K562 (cell line): ENCODE results near the gene TTC13. TPM values are rescaled to one million over a fixed set of nuclear protein-coding genes. Genes with fewer than 3 reads are reported as not detected.

Experiments
- ATAC-seq: fragments of 200-7000 bp; cut with Tn5 transposase; 3 replicates; pipeline ENCODE4 v1.9.1; 2020; ENCODE audit warnings: moderate library complexity
- BruUV-seq: library from RNA; stranded (reverse); fragments of 400-500 nt; replicated peaks from 2 replicates; lab custom pipeline; 2021; lab: Mats Ljungman, UMichigan
- CTCF ChIA-PET: fragments of 300-600 bp; formaldehyde crosslinking; extraction: SDS; loops from one replicate; lab custom pipeline; 2021; ENCODE audit warnings: low intra/inter-chr PET ratio; lab: Yijun Ruan, JAX
- POLR2A ChIA-PET: fragments of 300-600, 350-650 bp; sonication (Branson Sonifier 250); formaldehyde crosslinking; extraction: SDS; loops from one replicate; lab custom pipeline; 2021; ENCODE audit warnings: antibody characterized with exemption, inconsistent platforms; lab: Yijun Ruan, JAX
- DNase-seq, 4 experiments: peaks; one replicate each; pipeline versions ENCODE4 v3.0.0 to v3.0.0-alpha.2; 2011 to 2018; ENCODE audit warnings: low spot score in 3 of 4, mixed read lengths in 3 of 4; ENCODE audit errors: extremely low read depth in 1 of 4
- FAIRE-seq: peaks from 2 replicates; lab custom pipeline; 2011; peaks lifted over from hg19 to GRCh38; lab: Jason Lieb, UNC
- H2AFZ ChIP-seq: 2 replicates; pipeline ENCODE4 v1.6.0; 2011; ENCODE audit warnings: low read depth, low read length, control low read depth, inconsistent platforms
- H3K27ac ChIP-seq: fragments of 200-600 bp; 3 replicates; pipeline ENCODE4 v1.8.0; 2011; ENCODE audit warnings: low read depth, mild to moderate bottlenecking, control low read depth, inconsistent platforms, low read length, moderate library complexity, mixed read lengths; ENCODE audit errors: extremely low read depth
- H3K27me3 ChIP-seq, 2 experiments: fragments of 300-600 bp in 1 of 2; 2 replicates in 1 of 2; 3 replicates in 1 of 2; pipeline versions ENCODE4 v1.6.0 to v1.8.0; 2011; ENCODE audit warnings: inconsistent platforms in 2 of 2, low read length in 2 of 2, mild to moderate bottlenecking in 1 of 2, mixed read lengths in 1 of 2, moderate library complexity in 1 of 2; ENCODE audit not compliant: control insufficient read depth in 2 of 2, insufficient read depth in 2 of 2
- H3K36me3 ChIP-seq: fragments of 300-600 bp; 3 replicates; pipeline ENCODE4 v1.8.0; 2011; ENCODE audit warnings: mild to moderate bottlenecking, low read length, inconsistent platforms; ENCODE audit not compliant: control insufficient read depth, insufficient read depth
- H3K4me1 ChIP-seq, 2 experiments: fragments of 200-600 bp in 1 of 2; replicated peaks in 1 of 2; 2 replicates in 1 of 2; 3 replicates in 1 of 2; pipeline versions ENCODE4 v1.5.1 to v1.8.0; 2011; ENCODE audit warnings: inconsistent platforms in 2 of 2, low read length in 2 of 2, mild to moderate bottlenecking in 1 of 2, mixed read lengths in 1 of 2, moderate library complexity in 1 of 2; ENCODE audit not compliant: control insufficient read depth in 2 of 2, insufficient read depth in 2 of 2
- H3K4me2 ChIP-seq: 2 replicates; pipeline ENCODE4 v1.6.1; 2011; ENCODE audit warnings: low read length, control low read depth, inconsistent platforms, mixed read lengths; ENCODE audit not compliant: insufficient read depth
- H3K4me3 ChIP-seq: fragments of 200-600 bp; sonication (generic), shearing (Covaris generic); 2 replicates; pipeline ENCODE4 v1.5.1; 2016; ENCODE audit warnings: control low read depth, inconsistent platforms
- H3K79me2 ChIP-seq: fragments of 200-600 bp; 3 replicates; pipeline ENCODE4 v1.8.0; 2011; ENCODE audit warnings: low read length, inconsistent platforms; ENCODE audit not compliant: control insufficient read depth, insufficient read depth
- H3K9ac ChIP-seq, 2 experiments: 2 replicates each; pipeline versions ENCODE4 v1.6.0 to v1.6.1; 2011; ENCODE audit warnings: low read depth in 2 of 2, low read length in 2 of 2, control low read depth in 1 of 2, inconsistent platforms in 1 of 2, mild to moderate bottlenecking in 1 of 2, mixed read lengths in 1 of 2; ENCODE audit not compliant: insufficient read depth in 1 of 2
- H3K9me1 ChIP-seq: one replicate; pipeline ENCODE4 v1.6.0; 2011; ENCODE audit warnings: inconsistent platforms, mild to moderate bottlenecking, low read length, moderate library complexity; ENCODE audit not compliant: control insufficient read depth, insufficient read depth
- H3K9me3 ChIP-seq: replicated peaks from 2 replicates; pipeline ENCODE4 v1.5.1; 2011; ENCODE audit warnings: low read depth, low read length, inconsistent platforms; ENCODE audit not compliant: control insufficient read depth, insufficient read depth
- H4K20me1 ChIP-seq: replicated peaks from 2 replicates; pipeline ENCODE4 v1.6.1; 2011; ENCODE audit warnings: low read length, inconsistent platforms, mixed read lengths; ENCODE audit not compliant: control insufficient read depth, insufficient read depth
- BCL6 ChIP-seq: fragments of 250-450 bp; sonication (Bioruptor Pico); IDR thresholded peaks from 2 replicates; pipeline ENCODE4 v1.4.0; 2020
- CHD4 ChIP-seq: fragments of 200-600 bp; sonication (generic); IDR thresholded peaks from 3 replicates; pipeline ENCODE4 v1.6.1; 2012; ENCODE audit warnings: low read depth, mild to moderate bottlenecking, mixed read lengths, low read length, inconsistent platforms; ENCODE audit not compliant: insufficient read depth, insufficient replicate concordance, poor library complexity, severe bottlenecking
- GABPB2 ChIP-seq: fragments of 250-450 bp; sonication (Bioruptor Pico); conservative IDR thresholded peaks from 2 replicates; pipeline ENCODE4 v1.5.1; 2021; ENCODE audit warnings: mild to moderate bottlenecking
- ID3 ChIP-seq, 2 experiments: fragments of 250-450 bp in 1 of 2; fragments of 450-650 bp in 1 of 2; sonication (Bioruptor Pico) in 1 of 2; IDR thresholded peaks; 2 replicates each; pipeline versions ENCODE4 v1.6.1 to v1.8.0; 2016 to 2021; ENCODE audit warnings: mild to moderate bottlenecking in 2 of 2, moderate library complexity in 2 of 2, missing compliant biosample characterization in 1 of 2, missing genetic modification characterization in 1 of 2
- RB1 ChIP-seq: fragments of 450-650 bp; IDR thresholded peaks from 2 replicates; pipeline ENCODE4 v1.6.1; 2017; ENCODE audit warnings: low read depth, mild to moderate bottlenecking
- ZNF12 ChIP-seq: sonication (generic); formaldehyde crosslinking; IDR thresholded peaks from 2 replicates; pipeline ENCODE4 v1.4.0; 2020; ENCODE audit warnings: mild to moderate bottlenecking, missing genetic modification reagents
- ZNF133 ChIP-seq: fragments of 250-450 bp; sonication (Bioruptor Pico); IDR thresholded peaks from 2 replicates; pipeline ENCODE4 v1.4.0; 2020; ENCODE audit warnings: mild to moderate bottlenecking
- ZNF408 ChIP-seq: fragments of 250-450 bp; sonication (Bioruptor Pico); IDR thresholded peaks from 2 replicates; pipeline ENCODE4 v1.4.0; 2020; ENCODE audit warnings: low read depth, mild to moderate bottlenecking, moderate library complexity
- ZNF668 ChIP-seq: fragments of 250-450 bp; sonication (Bioruptor Pico); IDR thresholded peaks from 2 replicates; pipeline ENCODE4 v1.8.0; 2022; ENCODE audit warnings: mild to moderate bottlenecking, inconsistent platforms
- ZNF75A ChIP-seq: fragments of 450-650 bp; formaldehyde crosslinking; IDR thresholded peaks from 2 replicates; pipeline ENCODE4 v1.4.0; 2020; ENCODE audit warnings: mild to moderate bottlenecking
- WGBS: fragments of 100-300 bp; shearing (Covaris generic); methylation state at CpG from one replicate; pipeline ENCODE4 v1.1.6; 2016; ENCODE audit warnings: low coverage, mixed read lengths; ENCODE audit not compliant: insufficient coverage; ENCODE audit errors: missing lambda C conversion rate; 5-methylcytosine and 5-hydroxymethylcytosine counted together
- in situ Hi-C: fragments of 300-500 bp; cut with MboI; formaldehyde crosslinking; loops from 4 replicates; pipeline ENCODE4 v1.15.0; 2018; ENCODE audit warnings: inconsistent platforms, mixed read lengths
- intact Hi-C: fragments of 100-400 bp; cut with micrococcal nuclease; formaldehyde crosslinking; loops from 2 replicates; pipeline ENCODE4 v1.14.2; 2022
- polyA plus RNA-seq, 8 experiments: library from polyadenylated mRNA; depleted of rRNA in 4 of 8; stranded (reverse) in 5 of 8; unstranded in 3 of 8; fragments of >200 nt; fragmentation: Nextera tagmentation in 2 of 8; fragmentation: Illumina TruSeq in 1 of 8; extraction: Ambion mirVana in 2 of 8; extraction: Trizol in 1 of 8; gene quantifications; 2 replicates each; pipeline versions ENCODE4 v1.2.1 to v1.2.3, GENCODE V29; 2011 to 2014; ENCODE audit warnings: inconsistent platforms in 1 of 8, missing spikeins in 1 of 8
- total RNA-seq, 7 experiments: library from RNA; depleted of rRNA in 6 of 7; stranded (reverse); fragments of >200 nt in 6 of 7; fragmentation: Illumina TruSeq in 2 of 7; extraction: Trizol in 2 of 7; gene quantifications; 2 replicates each; pipeline versions ENCODE4 v1.2.1 to v1.2.3, GENCODE V29; 2011 to 2021; ENCODE audit warnings: low replicate concordance in 1 of 7
- TF ChIP-seq, protein P1 (sequence below): fragments of 450-650 bp; IDR thresholded peaks from 2 replicates; pipeline ENCODE4 v1.6.1; 2016; ENCODE audit warnings: missing biosample characterization, missing genetic modification characterization
- TF ChIP-seq, protein P2 (sequence below), 2 experiments: fragments of 450-650 bp in 1 of 2; sonication (generic) in 1 of 2; formaldehyde crosslinking in 1 of 2; IDR thresholded peaks; 2 replicates each; pipeline versions ENCODE4 v1.7.1 to v1.9.0; 2016 to 2022; ENCODE audit warnings: inconsistent platforms in 1 of 2, mild to moderate bottlenecking in 1 of 2, missing genetic modification reagents in 1 of 2

The TTC13 gene
- total and polyA plus RNA-seq, 9 of the 15 experiments (the other 6 are each of a cell fraction or from before 2014, with no cell fraction given) = 1.7 to 13.8 (median 9.6) TPM

DNA sequence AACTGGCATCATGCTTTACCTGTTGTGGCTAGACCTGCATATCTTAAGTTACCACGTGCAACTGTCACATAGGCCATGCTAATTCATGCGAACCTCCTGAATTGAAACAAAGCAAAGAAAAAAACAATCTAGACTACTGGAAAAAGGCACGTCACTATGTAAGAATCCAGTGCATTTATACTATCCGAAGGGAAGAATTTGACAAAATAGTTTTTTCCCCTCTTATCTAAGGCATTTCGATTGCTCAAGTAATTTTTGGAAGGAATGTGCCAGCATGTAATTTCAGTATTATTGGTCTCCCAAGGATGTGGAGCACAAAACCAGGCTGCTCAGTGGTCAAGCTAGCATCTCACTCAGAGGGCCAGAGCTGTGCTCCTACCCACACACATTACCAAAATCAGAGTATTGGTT lies 78.8 kb downstream of the TTC13 start:
- FAIRE-seq (no peak), DNase-seq (no peak), ATAC-seq (no peak)
- ChIA-PET CTCF (no interaction called here), POLR2A (no interaction called here)
- intact Hi-C loops = no loop called here
- 8% methylated on average over 5 of the region's 5 CpGs for WGBS
- Histone ChIP-seq H3K9me1 (no peaks in the 10 kb centered on the region), H3K79me2 (no peaks in the 10 kb centered on the region), H4K20me1 (0 out of 2 replicates have a peak, but pooled peaks cover 5% of the 10 kb centered on the region), H3K4me2 (no peak overlapping the region), H3K4me1 (peaks cover 0 to 4% of the 10 kb centered on the region in 2 experiments; a peak in 1 of 5 replicates), H3K36me3 (no peaks in the 10 kb centered on the region), H3K9me3 (no peaks in the 10 kb centered on the region), H3K27ac (no peak overlapping the region), H2AFZ (no peak overlapping the region), H3K27me3 (peaks cover 16 to 17% of the 10 kb centered on the region in 2 experiments; a peak in 4 of 5 replicates), H3K9ac (no peak overlapping the region), H3K4me3 (no peak overlapping the region)
- in situ Hi-C loops = no loop called here
- no TSS peak for BruUV-seq
- TF ChIP-seq ZNF668 = no peak
- TF ChIP-seq, protein P1, sequence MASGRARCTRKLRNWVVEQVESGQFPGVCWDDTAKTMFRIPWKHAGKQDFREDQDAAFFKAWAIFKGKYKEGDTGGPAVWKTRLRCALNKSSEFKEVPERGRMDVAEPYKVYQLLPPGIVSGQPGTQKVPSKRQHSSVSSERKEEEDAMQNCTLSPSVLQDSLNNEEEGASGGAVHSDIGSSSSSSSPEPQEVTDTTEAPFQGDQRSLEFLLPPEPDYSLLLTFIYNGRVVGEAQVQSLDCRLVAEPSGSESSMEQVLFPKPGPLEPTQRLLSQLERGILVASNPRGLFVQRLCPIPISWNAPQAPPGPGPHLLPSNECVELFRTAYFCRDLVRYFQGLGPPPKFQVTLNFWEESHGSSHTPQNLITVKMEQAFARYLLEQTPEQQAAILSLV (tag) = no peak
- no peak for TF ChIP-seq ID3 (CRISPR knock-in tag; IDR thresholded peaks at IDR 0.05)
- TF ChIP-seq ID3 (tag; IDR thresholded peaks at IDR 0.05) = no peak
- TF ChIP-seq, protein P2, sequence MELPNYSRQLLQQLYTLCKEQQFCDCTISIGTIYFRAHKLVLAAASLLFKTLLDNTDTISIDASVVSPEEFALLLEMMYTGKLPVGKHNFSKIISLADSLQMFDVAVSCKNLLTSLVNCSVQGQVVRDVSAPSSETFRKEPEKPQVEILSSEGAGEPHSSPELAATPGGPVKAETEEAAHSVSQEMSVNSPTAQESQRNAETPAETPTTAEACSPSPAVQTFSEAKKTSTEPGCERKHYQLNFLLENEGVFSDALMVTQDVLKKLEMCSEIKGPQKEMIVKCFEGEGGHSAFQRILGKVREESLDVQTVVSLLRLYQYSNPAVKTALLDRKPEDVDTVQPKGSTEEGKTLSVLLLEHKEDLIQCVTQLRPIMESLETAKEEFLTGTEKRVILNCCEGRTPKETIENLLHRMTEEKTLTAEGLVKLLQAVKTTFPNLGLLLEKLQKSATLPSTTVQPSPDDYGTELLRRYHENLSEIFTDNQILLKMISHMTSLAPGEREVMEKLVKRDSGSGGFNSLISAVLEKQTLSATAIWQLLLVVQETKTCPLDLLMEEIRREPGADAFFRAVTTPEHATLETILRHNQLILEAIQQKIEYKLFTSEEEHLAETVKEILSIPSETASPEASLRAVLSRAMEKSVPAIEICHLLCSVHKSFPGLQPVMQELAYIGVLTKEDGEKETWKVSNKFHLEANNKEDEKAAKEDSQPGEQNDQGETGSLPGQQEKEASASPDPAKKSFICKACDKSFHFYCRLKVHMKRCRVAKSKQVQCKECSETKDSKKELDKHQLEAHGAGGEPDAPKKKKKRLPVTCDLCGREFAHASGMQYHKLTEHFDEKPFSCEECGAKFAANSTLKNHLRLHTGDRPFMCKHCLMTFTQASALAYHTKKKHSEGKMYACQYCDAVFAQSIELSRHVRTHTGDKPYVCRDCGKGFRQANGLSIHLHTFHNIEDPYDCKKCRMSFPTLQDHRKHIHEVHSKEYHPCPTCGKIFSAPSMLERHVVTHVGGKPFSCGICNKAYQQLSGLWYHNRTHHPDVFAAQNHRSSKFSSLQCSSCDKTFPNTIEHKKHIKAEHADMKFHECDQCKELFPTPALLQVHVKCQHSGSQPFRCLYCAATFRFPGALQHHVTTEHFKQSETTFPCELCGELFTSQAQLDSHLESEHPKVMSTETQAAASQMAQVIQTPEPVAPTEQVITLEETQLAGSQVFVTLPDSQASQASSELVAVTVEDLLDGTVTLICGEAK (IDR thresholded peaks at IDR 0.05) = no peak
- TF ChIP-seq, protein P2 (CRISPR knock-in tag; IDR thresholded peaks at IDR 0.05) = no peak
- TF ChIP-seq GABPB2 (CRISPR knock-in tag) = no peak
- TF ChIP-seq ZNF75A (CRISPR knock-in tag) = no peak
- TF ChIP-seq ZNF12 (CRISPR knock-in tag) = no peak
- TF ChIP-seq BCL6 (CRISPR knock-in tag) = no peak
- no peak for TF ChIP-seq ZNF408 (CRISPR knock-in tag)
- no peak for TF ChIP-seq RB1
- no peak for TF ChIP-seq ZNF133 (CRISPR knock-in tag)
- no peak for TF ChIP-seq CHD4
